Bronchial epithelial cell (primary cell): ENCODE data around the gene METTL6. TPM values are rescaled to one million over a fixed set of nuclear protein-coding genes. Genes with fewer than 3 reads are reported as not detected.
"Not testable (repeated sequence)": the region's sequence is repeated elsewhere in the genome, so short reads cannot be mapped to it uniquely, and the experiment has no call there.

Source experiments
- DNase-seq: peaks from one replicate; pipeline ENCODE4 v3.0.0-alpha.2; 2010; ENCODE audit warnings: low read depth
- FAIRE-seq: peaks from 2 replicates; lab custom pipeline; 2011; peaks lifted over from hg19 to GRCh38; lab: Jason Lieb, UNC
- H3K27me3 ChIP-seq: 2 replicates; pipeline ENCODE4 v1.5.1; 2011; ENCODE audit warnings: low read length; ENCODE audit not compliant: control insufficient read depth, insufficient read depth
- H3K36me3 ChIP-seq: 2 replicates; pipeline ENCODE4 v1.5.1; 2011; ENCODE audit warnings: low read length; ENCODE audit not compliant: control insufficient read depth, insufficient read depth
- H3K4me3 ChIP-seq: 2 replicates; pipeline ENCODE4 v1.5.1; 2011; ENCODE audit warnings: mild to moderate bottlenecking, low read depth, low read length, control low read depth
- total RNA-seq: library from RNA; depleted of rRNA; stranded (reverse); fragments of >200 nt; gene quantifications from 2 replicates; pipeline ENCODE4 v1.2.1, GENCODE V29; 2014
- TF ChIP-seq, protein P1 (sequence below): IDR thresholded peaks from 2 replicates; pipeline ENCODE4 v1.5.1; 2011; ENCODE audit warnings: mild to moderate bottlenecking, moderate library complexity, low read length, control low read depth, inconsistent platforms; ENCODE audit not compliant: insufficient read depth, severe bottlenecking

METTL6 gene
- total RNA-seq, 1 donor from 2014 or later: 41.3 TPM

DNA sequence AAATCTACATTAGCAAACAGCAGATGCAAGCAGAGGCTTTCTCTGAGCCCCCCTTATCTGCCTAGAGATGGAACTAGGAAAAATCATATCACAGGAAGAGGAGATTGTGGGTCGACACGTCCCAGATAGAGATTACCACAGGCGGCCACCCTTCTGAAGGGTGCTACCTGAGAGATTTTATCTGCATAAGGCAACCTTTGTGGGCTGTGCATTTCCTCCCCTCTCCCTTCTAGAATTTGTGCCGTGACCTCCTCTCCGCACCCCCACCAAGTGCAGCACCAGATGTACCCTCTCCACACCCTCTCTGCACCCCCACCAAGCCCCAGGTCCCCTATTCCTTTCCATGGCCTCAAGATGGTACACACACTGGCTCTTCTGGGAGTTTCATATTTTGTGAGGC is 27.4 kb downstream of the METTL6 start:
- no peak for DNase-seq
- Histone ChIP-seq H3K27me3 (no peaks in the 10 kb centered on the region), H3K36me3 (no peaks in the 10 kb centered on the region), H3K4me3 (no peak overlapping the region)
- TF ChIP-seq, protein P1, sequence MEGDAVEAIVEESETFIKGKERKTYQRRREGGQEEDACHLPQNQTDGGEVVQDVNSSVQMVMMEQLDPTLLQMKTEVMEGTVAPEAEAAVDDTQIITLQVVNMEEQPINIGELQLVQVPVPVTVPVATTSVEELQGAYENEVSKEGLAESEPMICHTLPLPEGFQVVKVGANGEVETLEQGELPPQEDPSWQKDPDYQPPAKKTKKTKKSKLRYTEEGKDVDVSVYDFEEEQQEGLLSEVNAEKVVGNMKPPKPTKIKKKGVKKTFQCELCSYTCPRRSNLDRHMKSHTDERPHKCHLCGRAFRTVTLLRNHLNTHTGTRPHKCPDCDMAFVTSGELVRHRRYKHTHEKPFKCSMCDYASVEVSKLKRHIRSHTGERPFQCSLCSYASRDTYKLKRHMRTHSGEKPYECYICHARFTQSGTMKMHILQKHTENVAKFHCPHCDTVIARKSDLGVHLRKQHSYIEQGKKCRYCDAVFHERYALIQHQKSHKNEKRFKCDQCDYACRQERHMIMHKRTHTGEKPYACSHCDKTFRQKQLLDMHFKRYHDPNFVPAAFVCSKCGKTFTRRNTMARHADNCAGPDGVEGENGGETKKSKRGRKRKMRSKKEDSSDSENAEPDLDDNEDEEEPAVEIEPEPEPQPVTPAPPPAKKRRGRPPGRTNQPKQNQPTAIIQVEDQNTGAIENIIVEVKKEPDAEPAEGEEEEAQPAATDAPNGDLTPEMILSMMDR: no peak
- no peak for FAIRE-seq

DNA sequence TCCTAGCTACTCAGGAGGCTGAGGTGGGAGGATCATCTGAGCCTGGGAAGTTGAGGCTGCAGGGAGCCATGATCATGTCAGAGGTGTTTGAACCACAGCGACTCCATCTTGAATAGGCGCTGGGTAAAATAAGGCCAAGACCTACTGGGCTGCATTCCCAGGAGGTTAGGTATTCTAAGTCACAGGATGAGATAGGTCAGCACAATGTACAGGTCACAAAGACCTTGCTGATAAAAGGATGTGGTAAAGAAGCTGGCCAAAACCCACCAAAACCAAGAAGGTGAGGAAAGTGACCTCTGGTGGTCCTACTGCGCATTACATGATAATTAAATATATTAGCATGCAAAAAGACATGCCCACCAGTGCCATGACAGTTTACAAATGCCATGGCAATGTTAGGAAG is 28.6 kb downstream of the METTL6 start:
- DNase-seq: peak; percentile 26
- FAIRE-seq: not testable (repeated sequence)
- TF ChIP-seq, protein P1: peak; percentile 25

DNA sequence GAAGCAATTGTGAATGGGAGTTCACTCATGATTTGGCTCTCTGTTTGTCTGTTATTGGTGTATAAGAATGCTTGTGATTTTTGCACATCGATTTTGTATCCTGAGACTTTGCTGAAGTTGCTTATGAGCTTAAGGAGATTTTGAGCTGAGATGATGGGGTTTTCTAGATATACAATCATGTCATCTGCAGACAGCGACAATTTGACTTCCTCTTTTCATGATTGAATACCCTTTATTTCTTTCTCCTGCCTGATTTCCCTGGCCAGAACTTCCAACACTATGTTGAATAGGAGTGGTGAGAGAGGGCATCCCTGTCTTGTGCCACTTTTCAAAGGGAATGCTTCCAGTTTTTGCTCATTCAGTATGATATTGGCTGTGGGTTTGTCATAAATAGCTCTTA is 34.1 kb downstream of the METTL6 start:
- not testable (repeated sequence) for H3K36me3 ChIP-seq, DNase-seq, H3K4me3 ChIP-seq, H3K27me3 ChIP-seq, FAIRE-seq

More for the DNA sequence above, 28.6 kb downstream of the METTL6 start:
- not testable (repeated sequence) for H3K4me3 ChIP-seq, H3K36me3 ChIP-seq, H3K27me3 ChIP-seq

DNA sequence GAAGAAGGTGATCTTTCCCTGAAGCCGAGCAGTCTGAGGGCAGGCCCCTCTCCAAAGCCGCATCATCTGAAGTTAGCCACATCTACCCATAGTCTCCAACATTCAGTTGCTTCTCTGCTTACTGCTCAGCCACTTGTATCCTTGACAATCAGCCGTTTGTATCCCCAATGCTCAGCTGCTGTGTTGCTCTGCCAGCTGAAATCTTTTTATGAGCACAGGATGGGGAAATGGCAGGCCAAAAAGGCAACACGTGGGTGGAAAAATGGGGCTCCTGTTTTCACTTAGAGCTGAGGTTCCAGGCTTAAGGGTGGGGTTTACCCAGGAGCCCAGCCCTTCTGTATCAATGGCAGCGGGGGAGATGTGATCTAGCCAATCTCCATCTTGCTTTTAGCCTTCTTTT is 36.3 kb downstream of the METTL6 start:
- no peaks in the 10 kb centered on the region for H3K36me3 ChIP-seq
- TF ChIP-seq, protein P1: no peak
- H3K27me3 ChIP-seq: no peaks in the 10 kb centered on the region
- no peak overlapping the region for H3K4me3 ChIP-seq
- no peak for DNase-seq
- no peak for FAIRE-seq

DNA sequence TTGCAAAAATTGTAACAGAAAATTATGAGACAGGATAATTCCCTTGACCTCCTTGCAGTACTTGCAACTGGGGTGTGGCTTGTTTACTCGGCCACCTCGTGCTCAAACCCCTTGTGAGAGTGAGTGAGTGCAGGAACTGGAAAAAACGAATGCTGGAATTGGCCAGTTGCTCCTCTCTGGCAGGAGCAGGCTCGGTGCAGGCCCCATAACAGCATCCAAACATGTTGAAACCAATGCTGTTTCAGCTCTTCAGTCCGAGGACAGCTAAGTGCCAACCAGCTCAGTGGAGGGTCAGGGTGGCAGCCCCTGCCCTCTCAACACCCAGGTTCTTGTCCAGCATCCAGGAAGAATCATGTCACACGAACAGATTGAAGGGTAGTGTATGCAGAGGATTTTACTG is 36.9 kb downstream of the METTL6 start:
- Histone ChIP-seq H3K36me3 (no peaks in the 10 kb centered on the region), H3K27me3 (no peaks in the 10 kb centered on the region), H3K4me3 (no peak overlapping the region)
- FAIRE-seq (no peak), DNase-seq (no peak)
- TF ChIP-seq, protein P1: no peak

DNA sequence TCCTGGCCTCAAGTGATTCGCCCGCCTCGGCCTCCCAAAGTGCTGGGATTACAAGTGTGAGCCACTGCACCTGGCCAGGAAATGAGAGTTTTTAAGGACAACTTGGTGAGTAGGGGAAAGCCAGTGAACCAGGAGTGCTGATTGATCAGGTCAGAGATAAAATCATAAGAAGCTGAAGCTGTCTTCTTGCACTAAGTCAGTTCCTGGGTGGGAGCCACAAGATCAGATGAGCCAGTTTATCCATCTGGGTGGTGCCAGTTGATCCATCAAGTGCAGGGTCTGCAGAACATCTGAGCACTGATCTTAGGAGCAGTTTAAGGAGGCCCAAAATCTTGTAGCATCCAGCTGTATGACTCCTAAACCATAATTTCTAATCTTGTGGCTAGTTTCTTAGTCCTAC is 39.0 kb downstream of the METTL6 start:
- not testable (repeated sequence) for H3K4me3 ChIP-seq, DNase-seq, H3K27me3 ChIP-seq, FAIRE-seq, H3K36me3 ChIP-seq

DNA sequence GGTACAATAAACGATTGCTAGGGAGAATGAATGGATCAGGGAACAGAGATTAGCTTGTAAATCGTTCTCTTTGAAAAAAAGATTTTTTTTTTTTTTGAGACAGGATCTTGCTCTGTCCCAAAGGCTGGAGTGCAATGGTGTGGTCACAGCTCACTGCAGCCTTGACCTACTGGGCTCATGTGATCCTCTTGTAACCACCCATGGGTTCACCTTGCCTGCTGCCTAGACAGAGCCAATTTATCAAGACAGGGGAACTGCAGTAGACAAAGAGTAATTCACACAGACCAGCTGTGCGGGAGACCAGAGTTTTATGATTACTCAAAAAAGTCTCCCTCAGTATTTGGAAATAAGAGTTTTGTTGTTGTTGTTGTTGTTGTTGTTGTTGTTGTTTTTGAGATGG is 39.6 kb downstream of the METTL6 start:
- DNase-seq (no peak), FAIRE-seq (no peak)
- TF ChIP-seq, protein P1: no peak
- Histone ChIP-seq H3K4me3 (no peak overlapping the region), H3K36me3 (no peaks in the 10 kb centered on the region), H3K27me3 (no peaks in the 10 kb centered on the region)
